HG03520 (cell line): Measurements from ENCODE around the gene KRTAP22-1.

Experiments
- ATAC-seq: cut with Tn5 transposase; IDR thresholded peaks from one replicate; pipeline ENCODE4 v1.9.1; 2021; ENCODE audit warnings: mild to moderate bottlenecking, moderate library complexity; ENCODE audit not compliant: unreplicated experiment

KRTAP22-1 gene

DNA sequence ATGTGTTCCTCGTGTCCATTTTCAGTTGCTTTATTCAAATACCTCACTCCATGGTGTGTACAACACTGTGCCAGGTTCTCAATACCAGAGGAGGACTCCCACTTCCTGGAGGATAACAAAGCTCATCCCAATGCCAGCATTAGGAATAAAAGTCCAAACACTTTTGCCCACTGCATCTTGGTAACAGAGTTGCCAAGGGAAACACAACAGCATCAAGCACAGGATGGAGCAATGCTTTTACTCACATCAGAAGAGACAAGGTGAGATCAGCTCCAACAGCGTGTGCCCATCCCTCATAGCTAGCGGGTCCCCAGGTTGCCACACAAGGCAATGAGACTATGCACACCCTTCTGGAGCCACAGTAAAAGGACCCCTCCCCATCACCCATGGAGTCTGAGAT lies 22.5 kb downstream of the KRTAP22-1 start:
- no peak for ATAC-seq

DNA sequence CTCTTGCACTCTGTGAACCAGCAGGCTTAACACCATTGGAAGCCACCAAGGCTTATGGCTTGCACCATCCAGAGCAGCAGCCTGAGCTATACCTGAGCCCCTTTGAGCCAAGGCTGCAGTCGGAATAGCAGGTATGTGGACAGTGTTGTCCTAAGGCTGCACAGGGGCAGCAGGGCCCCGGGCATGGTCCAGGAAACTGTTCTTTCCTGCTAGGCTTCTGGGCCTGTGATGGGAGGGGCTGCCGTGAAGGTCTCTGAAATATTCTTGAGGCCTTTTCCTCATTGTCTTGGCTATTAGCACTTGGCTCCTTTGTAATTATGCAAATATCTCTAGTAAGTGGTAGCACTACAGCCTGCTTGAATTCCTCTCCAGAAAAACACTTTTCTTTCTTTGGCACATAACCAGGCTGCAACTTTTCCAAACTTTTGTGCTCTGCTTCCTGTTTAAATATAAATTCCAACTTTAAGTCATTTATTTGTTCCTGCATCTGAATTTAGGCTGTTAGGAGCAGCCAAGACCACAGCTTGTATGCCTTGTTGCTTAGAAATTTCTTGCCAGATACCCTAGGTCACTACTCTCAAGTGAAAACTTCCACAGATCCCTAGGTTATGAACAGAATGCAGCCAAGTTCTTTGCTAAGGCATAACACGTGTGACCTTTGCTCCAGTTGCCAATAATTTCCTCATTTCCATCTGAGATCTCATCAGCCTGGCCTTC lies 24.7 kb downstream of the KRTAP22-1 start:
- ATAC-seq: no peak

DNA sequence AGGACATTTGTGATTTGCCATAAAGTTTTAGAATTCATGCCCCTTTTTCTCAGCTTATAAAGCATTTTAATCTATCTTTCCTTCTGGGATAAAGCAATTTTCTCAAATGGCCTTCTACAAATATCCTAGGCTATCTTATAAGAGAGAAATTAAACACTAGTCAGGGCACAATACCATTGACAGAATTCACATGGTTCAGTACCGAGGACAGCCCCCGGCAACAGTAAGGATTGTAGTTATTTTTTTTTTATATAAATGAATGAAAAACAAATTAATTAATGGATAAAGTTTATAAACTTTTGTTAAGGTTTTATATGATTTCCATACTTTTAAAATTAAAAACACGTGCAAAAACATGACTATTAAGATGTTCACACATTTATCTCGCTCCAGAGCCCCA lies 27.2 kb downstream of the KRTAP22-1 start:
- no peak for ATAC-seq

DNA sequence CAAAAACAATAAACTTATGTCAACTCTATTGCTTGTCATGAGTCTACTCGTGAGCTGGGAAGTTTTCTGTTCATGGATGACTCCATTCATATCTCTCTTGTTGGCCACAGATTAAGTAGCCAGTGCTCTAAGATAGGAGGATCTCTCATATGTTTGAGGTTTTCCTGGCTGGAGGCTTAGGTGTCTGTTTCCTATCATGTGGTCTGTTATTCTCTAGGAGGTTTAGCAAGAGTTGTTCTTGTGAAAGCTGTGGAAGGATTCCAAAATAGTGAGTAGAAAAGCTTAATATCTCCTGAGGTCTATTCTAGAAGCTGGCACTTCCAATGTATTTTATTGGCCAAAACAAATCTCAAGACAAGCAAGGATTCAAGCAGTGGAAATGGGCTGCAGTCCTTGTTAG lies 28.3 kb downstream of the KRTAP22-1 start:
- no peak for ATAC-seq

DNA sequence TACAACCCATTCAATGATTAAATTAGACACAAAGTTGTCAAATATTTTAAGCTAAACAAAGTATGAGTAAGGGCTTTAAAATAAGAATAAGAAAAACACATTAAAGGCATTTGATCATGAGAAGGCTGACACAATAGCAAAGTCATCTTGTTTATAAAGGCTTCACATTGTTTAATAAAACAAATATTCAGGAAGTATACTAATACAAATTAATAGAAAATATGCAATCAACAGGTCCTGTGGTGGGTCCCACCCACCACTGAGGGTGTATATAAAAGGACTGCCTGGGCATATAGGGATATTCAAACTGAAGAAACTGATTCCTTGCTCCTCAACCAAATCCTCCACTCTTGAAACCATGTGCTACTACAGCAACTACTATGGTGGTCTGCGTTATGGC lies 34.0 kb downstream of the KRTAP22-1 start, which contains the start of gene KRTAP20-2:
Gene KRTAP20-2, plus strand, starts transcription at position 301 of the 400 bp plus-strand sequence. Its CDS starts 58 bp downstream, at position 359.
- no peak for ATAC-seq

DNA sequence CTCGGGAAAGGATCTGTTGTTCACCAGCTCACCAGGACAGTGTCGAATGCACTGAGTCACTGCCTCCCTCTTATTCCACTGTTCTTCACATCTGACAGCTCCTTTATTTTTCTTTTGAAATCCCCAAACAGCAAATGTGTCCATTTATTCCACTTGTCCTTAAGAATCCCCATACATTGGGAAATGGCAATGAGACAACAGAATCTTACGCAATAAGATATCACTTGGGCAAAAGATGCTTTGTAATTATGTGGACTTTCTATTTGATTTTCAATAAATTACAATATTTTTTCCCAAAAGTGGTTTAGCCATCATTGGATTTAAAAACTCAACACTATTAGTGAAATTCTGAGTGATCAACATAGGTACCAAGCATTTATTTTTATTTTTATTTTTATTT lies 37.8 kb downstream of the KRTAP22-1 start:
- ATAC-seq: no peak

DNA sequence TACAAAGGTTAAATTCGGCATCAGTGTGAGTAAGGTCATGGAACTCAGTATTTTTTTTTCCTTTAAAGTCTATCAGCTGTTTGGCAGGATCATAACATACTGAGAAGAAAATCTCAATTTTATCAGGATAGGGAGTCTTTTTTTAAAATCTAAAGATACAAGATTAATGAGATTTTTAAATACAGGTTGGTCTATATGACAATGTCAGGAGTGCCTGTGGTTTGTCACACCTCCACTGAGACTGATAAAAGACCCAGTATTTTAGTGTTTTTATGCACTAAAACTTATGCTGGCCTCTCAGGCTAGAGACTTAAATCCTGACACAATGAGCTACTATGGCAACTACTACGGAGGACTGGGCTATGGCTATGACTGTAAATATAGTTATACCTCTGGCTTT lies 41.7 kb downstream of the KRTAP22-1 start, which contains the start of gene KRTAP20-3:
Gene KRTAP20-3, plus strand, starts transcription at position 301 of the 400 bp plus-strand sequence.
- no peak for ATAC-seq

DNA sequence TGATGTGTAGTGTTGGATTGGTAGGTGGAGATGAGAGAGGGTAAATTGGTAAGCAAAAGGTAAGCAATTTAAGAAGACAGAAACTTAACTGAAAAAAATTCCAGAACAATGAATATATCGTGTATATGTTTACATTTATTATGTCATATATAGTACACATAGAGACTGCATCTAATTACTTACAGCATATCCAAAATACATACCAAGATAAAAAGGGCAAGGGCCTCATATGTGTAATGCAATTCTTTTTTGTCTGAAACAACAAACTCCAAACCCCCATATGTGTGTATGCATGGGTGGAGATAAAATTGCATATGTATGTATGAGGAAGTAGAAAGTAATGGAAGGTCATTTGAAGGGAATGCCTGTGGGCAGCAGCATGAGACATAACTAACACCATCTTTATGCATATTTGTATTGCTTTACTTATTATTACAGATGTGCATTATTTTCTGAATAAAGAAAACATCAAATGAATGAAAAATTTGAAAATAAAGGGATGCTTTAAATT lies 46.1 kb downstream of the KRTAP22-1 start:
- no peak for ATAC-seq
